ENCODE data around the gene AHI1. TPM values are rescaled to one million over a fixed set of nuclear protein-coding genes. Genes with fewer than 3 reads are reported as not detected.

AHI1 gene
- total RNA-seq, 3 donors from 2014 or later: 25.3 to 35.5 (median 32.8) TPM

- H3K4me1 Mint-ChIP-seq (ENCODE audit: low read depth): no peaks in the 10 kb centered on the region
- H3K9me3 Mint-ChIP-seq: no peaks in the 10 kb centered on the region
- no peak overlapping the region for H3K4me3 Mint-ChIP-seq
- peaks cover 16% of the 10 kb centered on the region for H3K36me3 Mint-ChIP-seq (ENCODE audit: insufficient read depth)
- DNase-seq (no peak), ATAC-seq (no peak)
- no peaks in the 10 kb centered on the region for H3K27me3 Mint-ChIP-seq (ENCODE audit: low read depth)
These were observed 39.5 kb downstream of the AHI1 start for GRCh38 chr6:135458051-135458450.

- Mint-ChIP-seq H3K4me1 (ENCODE audit: low read depth) (no peaks in the 10 kb centered on the region), H3K36me3 (ENCODE audit: insufficient read depth) (peaks cover 10% of the 10 kb centered on the region), H3K4me3 (no peak overlapping the region), H3K27me3 (ENCODE audit: low read depth) (no peaks in the 10 kb centered on the region), H3K9me3 (no peaks in the 10 kb centered on the region)
- DNase-seq (no peak), ATAC-seq (no peak)
These were observed 45.8 kb downstream of the AHI1 start for GRCh38 chr6:135451617-135452190.

- Mint-ChIP-seq H3K4me3 (no peak overlapping the region), H3K9me3 (no peaks in the 10 kb centered on the region), H3K4me1 (ENCODE audit: low read depth) (no peaks in the 10 kb centered on the region), H3K36me3 (ENCODE audit: insufficient read depth) (peaks cover 18% of the 10 kb centered on the region), H3K27me3 (ENCODE audit: low read depth) (no peaks in the 10 kb centered on the region)
- no peak for ATAC-seq
- no peak for DNase-seq
These were observed 48.3 kb downstream of the AHI1 start for GRCh38 chr6:135449246-135449645.

GRCh38 chr6:135440087-135440792 lies 57.3 kb downstream of the AHI1 start:
- peaks cover 21% of the 10 kb centered on the region for H3K4me1 Mint-ChIP-seq (ENCODE audit: low read depth)
- no peak for DNase-seq

GRCh38 chr6:135439549-135439948 lies 58.0 kb downstream of the AHI1 start:
- Mint-ChIP-seq H3K27me3 (ENCODE audit: low read depth) (no peaks in the 10 kb centered on the region), H3K36me3 (ENCODE audit: insufficient read depth) (peaks cover 8% of the 10 kb centered on the region), H3K4me3 (no peak overlapping the region), H3K9me3 (peaks cover 4% of the 10 kb centered on the region), H3K4me1 (ENCODE audit: low read depth) (peaks cover 21% of the 10 kb centered on the region)
- no peak for ATAC-seq
- no peak for DNase-seq

More at GRCh38 chr6:135440087-135440792, 57.3 kb downstream of the AHI1 start:
- peak; percentile 38 to 46 for ATAC-seq
- peaks cover 12% of the 10 kb centered on the region for H3K36me3 Mint-ChIP-seq (ENCODE audit: insufficient read depth)
- no peaks in the 10 kb centered on the region for H3K9me3 Mint-ChIP-seq
- no peaks in the 10 kb centered on the region for H3K27me3 Mint-ChIP-seq (ENCODE audit: low read depth)
- peak overlapping the region; percentile 35 for H3K4me3 Mint-ChIP-seq

GRCh38 chr6:135438907-135439535 lies 58.5 kb downstream of the AHI1 start:
- DNase-seq (no peak), ATAC-seq (peak; percentile 41 to 48)
- Mint-ChIP-seq H3K9me3 (peaks cover 5% of the 10 kb centered on the region), H3K4me3 (no peak overlapping the region), H3K4me1 (ENCODE audit: low read depth) (peaks cover 21% of the 10 kb centered on the region), H3K36me3 (ENCODE audit: insufficient read depth) (peaks cover 4% of the 10 kb centered on the region), H3K27me3 (ENCODE audit: low read depth) (no peaks in the 10 kb centered on the region)

GRCh38 chr6:135434991-135435390 lies 62.5 kb downstream of the AHI1 start:
- peaks cover 12% of the 10 kb centered on the region for H3K4me1 Mint-ChIP-seq (ENCODE audit: low read depth)
- H3K9me3 Mint-ChIP-seq: peaks cover 5% of the 10 kb centered on the region
- DNase-seq (no peak), ATAC-seq (no peak)
- H3K36me3 Mint-ChIP-seq (ENCODE audit: insufficient read depth): no peaks in the 10 kb centered on the region
- no peaks in the 10 kb centered on the region for H3K27me3 Mint-ChIP-seq (ENCODE audit: low read depth)
- no peak overlapping the region for H3K4me3 Mint-ChIP-seq

- H3K4me3 Mint-ChIP-seq: no peak overlapping the region
- H3K4me1 Mint-ChIP-seq (ENCODE audit: low read depth): peaks cover 3% of the 10 kb centered on the region
- no peaks in the 10 kb centered on the region for H3K27me3 Mint-ChIP-seq (ENCODE audit: low read depth)
- ATAC-seq (no peak), DNase-seq (no peak)
- H3K9me3 Mint-ChIP-seq: peaks cover 5% of the 10 kb centered on the region
- peaks cover 3% of the 10 kb centered on the region for H3K36me3 Mint-ChIP-seq (ENCODE audit: insufficient read depth)
These were observed 63.4 kb downstream of the AHI1 start for GRCh38 chr6:135434095-135434494.

- ATAC-seq (no peak), DNase-seq (no peak)
- Mint-ChIP-seq H3K36me3 (ENCODE audit: insufficient read depth) (peaks cover 3% of the 10 kb centered on the region), H3K27me3 (ENCODE audit: low read depth) (no peaks in the 10 kb centered on the region), H3K4me3 (no peak overlapping the region), H3K4me1 (ENCODE audit: low read depth) (peaks cover 1% of the 10 kb centered on the region), H3K9me3 (no peaks in the 10 kb centered on the region)
These were observed 69.5 kb downstream of the AHI1 start for GRCh38 chr6:135428078-135428477.

GRCh38 chr6:135426833-135427232 lies 70.7 kb downstream of the AHI1 start:
- Mint-ChIP-seq H3K27me3 (ENCODE audit: low read depth) (no peaks in the 10 kb centered on the region), H3K9me3 (no peaks in the 10 kb centered on the region), H3K4me3 (no peak overlapping the region), H3K36me3 (ENCODE audit: insufficient read depth) (peaks cover 3% of the 10 kb centered on the region), H3K4me1 (ENCODE audit: low read depth) (peaks cover 1% of the 10 kb centered on the region)
- DNase-seq (no peak), ATAC-seq (no peak)

- Mint-ChIP-seq H3K27me3 (ENCODE audit: low read depth) (no peaks in the 10 kb centered on the region), H3K4me1 (ENCODE audit: low read depth) (peaks cover 1% of the 10 kb centered on the region), H3K4me3 (no peak overlapping the region), H3K36me3 (ENCODE audit: insufficient read depth) (peaks cover 5% of the 10 kb centered on the region), H3K9me3 (no peaks in the 10 kb centered on the region)
- ATAC-seq: no peak
- no peak for DNase-seq
These were observed 73.2 kb downstream of the AHI1 start for GRCh38 chr6:135424385-135424784.

GRCh38 chr6:135423649-135424128 lies 73.9 kb downstream of the AHI1 start:
- H3K36me3 Mint-ChIP-seq (ENCODE audit: insufficient read depth): peaks cover 4% of the 10 kb centered on the region
- H3K4me3 Mint-ChIP-seq: no peak overlapping the region
- DNase-seq: no peak
- H3K27me3 Mint-ChIP-seq (ENCODE audit: low read depth): no peaks in the 10 kb centered on the region
- no peaks in the 10 kb centered on the region for H3K9me3 Mint-ChIP-seq
- peaks cover 1% of the 10 kb centered on the region for H3K4me1 Mint-ChIP-seq (ENCODE audit: low read depth)
- ATAC-seq: peak in 1 of 2 donors; percentile 52

- H3K36me3 Mint-ChIP-seq (ENCODE audit: insufficient read depth): peaks cover 8% of the 10 kb centered on the region
- H3K4me3 Mint-ChIP-seq: no peak overlapping the region
- DNase-seq: no peak
- ATAC-seq: no peak
- H3K9me3 Mint-ChIP-seq: no peaks in the 10 kb centered on the region
- H3K27me3 Mint-ChIP-seq (ENCODE audit: low read depth): no peaks in the 10 kb centered on the region
- peaks cover 1% of the 10 kb centered on the region for H3K4me1 Mint-ChIP-seq (ENCODE audit: low read depth)
These were observed 78.4 kb downstream of the AHI1 start for GRCh38 chr6:135419162-135419561.

- Mint-ChIP-seq H3K4me1 (ENCODE audit: low read depth) (no peaks in the 10 kb centered on the region), H3K4me3 (no peak overlapping the region), H3K27me3 (ENCODE audit: low read depth) (no peaks in the 10 kb centered on the region), H3K36me3 (ENCODE audit: insufficient read depth) (peaks cover 11% of the 10 kb centered on the region), H3K9me3 (no peaks in the 10 kb centered on the region)
- DNase-seq (no peak), ATAC-seq (no peak)
These were observed 79.3 kb downstream of the AHI1 start for GRCh38 chr6:135418040-135418760.
